HT1080 (cell line): ENCODE data around the gene ATP11A. TPM values are rescaled to one million over a fixed set of nuclear protein-coding genes. Genes with fewer than 3 reads are reported as not detected.

Source experiments
- DNase-seq: peaks from one replicate; pipeline ENCODE4 v3.0.0-alpha.2; 2015; ENCODE audit warnings: low read depth
- total RNA-seq: library from RNA; depleted of rRNA; stranded (reverse); fragments of >200 nt; shearing (Covaris generic); gene quantifications from 2 replicates; pipeline ENCODE4 v1.2.3, GENCODE V29; 2014

Gene ATP11A
- total RNA-seq, 1 experiment from 2014 or later = 7.7 TPM

DNA sequence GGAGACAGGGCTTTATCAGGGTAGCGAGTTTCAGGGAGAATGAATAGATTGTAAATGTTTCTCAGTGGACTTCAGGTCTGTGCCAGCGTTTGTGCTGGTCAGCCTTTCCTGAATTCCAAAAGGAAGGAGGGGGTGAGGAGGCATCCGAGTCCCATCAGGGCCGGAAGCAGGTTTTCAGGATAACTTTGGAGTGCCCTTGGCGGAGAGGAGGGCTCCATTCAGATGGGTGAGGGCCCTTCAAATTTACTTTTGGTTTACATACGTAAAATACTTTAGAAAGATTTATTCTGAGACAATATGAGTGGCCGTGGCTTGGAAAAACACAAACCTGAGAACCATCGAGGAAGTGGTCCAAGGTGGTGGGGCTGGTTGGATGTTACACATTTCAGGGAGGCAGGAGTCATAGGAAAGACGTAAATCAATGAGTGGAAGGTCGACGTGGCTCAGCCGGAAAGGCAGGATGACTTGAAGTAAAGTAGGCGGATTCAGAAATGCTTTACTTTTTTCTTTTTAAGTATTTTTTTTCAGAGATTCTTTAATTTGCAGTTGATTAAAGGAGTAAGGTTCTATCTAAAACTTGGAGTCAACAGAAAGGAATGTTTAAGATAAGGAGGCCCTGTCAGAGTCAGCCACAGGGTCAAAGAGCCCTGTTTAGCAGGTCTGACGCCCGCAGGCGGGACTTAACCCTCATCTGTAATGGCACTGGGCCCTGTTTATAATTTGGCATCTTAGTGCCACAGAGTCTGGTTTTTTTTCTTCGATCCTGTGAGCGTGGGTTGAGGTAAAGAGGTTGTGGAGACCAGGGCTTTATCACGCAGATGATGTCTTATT lies 32.8 kb downstream of the ATP11A start:
- DNase-seq = peak; percentile 87

DNA sequence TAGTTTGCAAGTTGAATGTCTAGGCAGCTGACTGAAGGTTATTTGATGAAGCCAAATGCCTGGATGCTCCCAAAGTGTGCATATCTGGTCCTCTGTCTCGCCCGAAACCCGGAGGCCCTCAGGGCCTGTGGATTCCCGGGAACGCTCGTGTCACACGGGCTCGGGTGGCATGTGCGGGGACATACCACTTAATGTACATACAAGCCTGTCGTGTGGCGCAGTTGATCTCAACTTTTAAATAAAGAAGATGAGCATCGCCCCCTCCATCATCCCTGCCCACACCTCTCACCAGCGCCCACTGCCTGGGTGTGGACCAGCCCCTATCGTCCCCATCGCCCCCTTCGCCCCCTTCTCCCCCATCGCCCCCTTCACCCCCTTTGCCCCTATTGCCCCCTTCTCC lies 33.9 kb downstream of the ATP11A start:
- DNase-seq = no peak

DNA sequence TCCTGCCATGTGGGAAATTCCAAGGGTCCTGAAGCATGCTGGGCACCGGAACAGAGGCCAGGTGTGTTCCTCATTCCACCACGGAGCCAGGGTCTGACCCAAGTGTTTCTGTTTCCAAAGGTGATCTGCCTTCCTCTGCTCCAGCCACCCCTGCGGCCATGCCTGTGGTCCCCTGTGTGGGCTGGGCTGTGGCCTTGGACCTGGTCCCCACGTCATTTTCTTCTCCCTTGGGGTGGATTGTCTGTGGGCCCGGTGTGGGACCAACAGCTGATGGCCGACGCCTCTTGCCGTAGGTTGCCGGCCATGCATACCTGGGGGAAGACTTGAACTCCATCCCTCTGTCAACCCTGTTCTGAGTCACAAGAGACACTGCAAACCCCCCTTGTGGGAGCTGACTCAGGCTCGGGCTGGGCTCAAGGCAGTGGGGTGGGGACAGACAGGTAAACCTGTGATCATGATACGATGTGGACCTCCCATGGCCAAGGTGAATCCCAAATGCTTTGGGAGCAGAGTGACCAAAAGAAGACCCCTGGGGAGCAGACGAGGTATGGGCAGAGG lies 35.0 kb downstream of the ATP11A start:
- DNase-seq = no peak

DNA sequence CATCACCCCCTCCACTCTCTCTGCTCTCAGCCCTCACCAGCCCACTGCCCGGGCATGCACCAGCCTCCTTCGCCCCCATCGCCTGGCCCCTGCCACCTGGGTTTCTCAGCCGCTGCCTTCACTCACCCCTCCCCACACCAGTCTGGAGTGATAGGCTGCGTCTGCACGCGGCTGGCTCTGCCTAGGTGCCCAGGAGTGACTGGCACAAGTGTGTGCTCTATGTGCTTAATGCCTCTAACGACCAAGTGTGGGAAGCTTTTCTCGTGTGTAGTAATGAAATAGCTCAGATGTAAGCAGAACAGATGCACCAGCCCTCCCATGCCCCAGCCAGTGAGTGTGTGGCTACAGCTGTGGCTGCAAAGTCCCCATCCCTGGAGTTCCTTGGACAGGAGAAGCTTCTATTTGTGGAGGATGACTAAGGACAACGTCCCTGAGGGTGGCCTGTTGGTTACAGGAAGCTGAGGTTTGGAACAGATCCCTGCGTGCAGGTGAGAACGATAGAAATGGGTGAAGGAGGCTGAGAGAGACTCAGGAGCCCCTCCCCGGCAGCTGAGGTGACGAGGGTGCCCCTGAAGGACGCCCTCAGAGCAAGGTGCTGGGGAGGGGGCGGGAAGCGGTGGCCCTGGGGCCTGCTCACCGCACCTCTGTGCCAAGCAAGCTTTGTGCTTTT lies 35.6 kb downstream of the ATP11A start:
- peak; percentile 72 for DNase-seq

DNA sequence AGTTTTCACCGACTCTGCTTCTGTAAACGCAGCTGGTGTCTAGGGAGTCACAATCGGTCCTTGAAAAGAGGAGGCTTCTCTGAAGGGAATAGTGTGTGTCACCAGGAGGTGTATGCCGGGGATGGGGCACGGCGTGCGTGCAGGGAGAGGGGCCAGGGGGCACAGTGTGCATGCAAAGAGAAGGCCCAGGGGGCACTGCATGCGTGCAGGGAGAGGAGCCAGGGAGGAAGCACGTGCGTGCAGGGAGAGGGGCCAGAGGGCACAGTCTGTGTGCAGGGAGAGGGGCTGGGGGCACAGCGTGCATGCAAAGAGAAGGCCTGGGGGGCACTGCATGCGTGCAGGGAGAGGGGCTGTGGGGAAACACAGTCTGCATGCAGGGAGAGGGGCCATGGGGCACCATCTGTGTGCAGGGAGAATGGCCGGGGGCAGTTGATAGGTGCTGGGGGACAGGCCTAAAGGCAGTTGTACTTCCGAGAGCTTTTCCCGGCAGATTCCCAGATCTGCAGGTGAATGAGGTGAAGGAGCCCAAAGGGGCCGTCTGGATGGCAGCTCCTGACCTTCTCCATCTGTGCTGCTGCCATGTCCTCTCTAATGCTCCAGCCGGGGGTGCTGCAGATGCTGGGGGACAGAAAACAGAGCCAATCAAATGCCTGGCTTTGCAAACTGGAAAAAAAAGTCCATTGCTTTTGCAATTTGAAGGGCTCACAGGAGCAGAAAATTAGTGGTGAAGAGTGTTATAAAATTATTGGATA lies 36.4 kb downstream of the ATP11A start:
- no peak for DNase-seq

DNA sequence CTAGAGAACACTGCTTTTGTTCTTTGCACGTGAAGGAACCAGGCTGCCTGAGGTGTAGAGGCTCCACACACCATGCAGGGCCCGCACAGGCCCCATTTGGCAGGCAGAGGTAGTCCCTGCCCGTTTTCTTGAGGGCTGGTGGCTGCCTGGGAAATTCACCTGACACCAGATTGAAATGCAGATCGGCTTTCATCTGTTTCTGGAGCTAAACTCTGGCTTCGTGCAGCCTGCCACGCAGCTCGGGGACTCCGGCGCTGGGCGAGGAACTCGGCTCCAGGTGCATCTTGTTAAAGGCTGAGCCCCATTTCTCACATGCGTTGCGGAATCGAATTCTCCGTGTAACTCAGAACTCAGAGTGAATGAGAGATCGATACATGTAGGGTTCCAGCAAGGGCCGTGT lies 37.7 kb downstream of the ATP11A start:
- DNase-seq = no peak

DNA sequence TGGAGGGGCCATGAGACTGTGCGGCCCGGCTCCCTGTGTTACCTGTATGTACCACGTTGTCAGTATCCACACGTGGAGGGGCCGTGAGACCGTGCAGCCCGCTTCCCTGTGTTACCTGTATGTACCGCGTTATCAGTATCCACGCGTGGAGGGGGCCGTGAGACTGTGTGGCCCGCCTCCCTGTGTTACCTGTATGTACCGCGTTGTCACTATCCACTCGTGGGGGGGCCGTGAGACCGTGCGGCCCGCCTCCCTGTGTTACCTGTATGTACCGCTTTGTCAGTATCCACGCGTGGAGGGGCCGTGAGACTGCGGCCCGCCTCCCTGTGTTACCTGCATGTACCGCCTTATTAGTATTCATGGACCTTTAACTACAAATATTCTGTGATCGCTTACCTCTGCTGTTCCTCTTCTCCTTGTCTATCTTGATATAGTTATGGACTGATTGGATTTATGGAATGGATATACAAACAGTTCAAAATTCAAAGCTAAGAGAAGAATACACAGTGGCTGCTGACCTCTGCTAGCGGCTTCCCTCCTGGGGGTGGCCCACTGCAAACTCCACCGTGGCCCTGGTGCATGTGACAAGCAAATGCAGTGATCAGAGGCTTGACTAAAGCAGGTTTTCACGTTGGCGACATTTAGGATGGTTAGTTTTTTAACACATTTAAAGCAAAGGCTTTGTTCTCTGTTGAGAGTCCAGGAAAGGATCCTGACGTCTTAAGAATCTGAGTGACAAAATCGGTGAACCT lies 38.7 kb downstream of the ATP11A start:
- no peak for DNase-seq

DNA sequence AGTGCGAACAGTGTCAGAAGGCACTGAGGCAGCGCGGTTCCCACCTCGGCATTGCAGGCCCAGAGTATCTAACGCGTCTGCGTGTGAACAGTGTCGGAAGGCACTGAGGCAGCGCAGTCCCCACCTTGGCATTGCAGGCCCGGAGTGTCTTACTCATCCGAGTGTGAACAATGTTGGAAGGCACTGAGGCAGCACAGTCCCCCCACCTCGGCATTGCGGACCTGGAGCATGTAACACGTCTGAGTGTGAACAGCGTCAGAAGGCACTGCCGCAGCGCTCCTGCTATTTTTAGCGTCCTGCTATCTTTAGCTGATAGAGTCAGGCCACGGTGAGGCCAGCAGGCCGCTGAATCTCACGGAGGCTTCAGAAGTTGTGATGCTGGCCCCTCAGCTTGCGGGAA lies 39.6 kb downstream of the ATP11A start:
- DNase-seq = no peak

DNA sequence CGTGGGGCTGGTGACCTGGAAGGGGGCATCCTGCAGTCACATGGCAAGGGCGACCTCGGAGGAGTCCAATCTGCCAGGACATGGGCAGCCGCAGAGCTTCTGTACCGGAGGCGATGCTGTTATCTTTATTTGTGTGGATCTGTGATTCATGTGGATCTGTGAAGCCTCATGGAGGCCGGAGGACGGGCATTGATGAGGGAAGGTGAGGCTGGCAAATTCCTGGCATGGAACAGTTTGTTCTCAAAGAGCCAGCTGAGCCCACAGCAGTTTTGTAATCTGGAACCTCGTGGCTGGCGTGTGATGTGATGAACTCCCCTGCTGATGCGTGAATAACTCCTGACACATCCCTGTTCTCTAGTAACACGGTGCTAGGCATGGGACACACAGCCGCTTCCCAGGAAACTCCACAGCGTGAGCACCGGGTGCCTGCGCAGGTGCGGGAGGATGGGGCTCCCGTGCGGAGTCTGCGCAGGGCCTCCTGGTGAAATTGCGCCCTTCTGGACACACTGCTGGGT lies 40.4 kb downstream of the ATP11A start:
- no peak for DNase-seq

DNA sequence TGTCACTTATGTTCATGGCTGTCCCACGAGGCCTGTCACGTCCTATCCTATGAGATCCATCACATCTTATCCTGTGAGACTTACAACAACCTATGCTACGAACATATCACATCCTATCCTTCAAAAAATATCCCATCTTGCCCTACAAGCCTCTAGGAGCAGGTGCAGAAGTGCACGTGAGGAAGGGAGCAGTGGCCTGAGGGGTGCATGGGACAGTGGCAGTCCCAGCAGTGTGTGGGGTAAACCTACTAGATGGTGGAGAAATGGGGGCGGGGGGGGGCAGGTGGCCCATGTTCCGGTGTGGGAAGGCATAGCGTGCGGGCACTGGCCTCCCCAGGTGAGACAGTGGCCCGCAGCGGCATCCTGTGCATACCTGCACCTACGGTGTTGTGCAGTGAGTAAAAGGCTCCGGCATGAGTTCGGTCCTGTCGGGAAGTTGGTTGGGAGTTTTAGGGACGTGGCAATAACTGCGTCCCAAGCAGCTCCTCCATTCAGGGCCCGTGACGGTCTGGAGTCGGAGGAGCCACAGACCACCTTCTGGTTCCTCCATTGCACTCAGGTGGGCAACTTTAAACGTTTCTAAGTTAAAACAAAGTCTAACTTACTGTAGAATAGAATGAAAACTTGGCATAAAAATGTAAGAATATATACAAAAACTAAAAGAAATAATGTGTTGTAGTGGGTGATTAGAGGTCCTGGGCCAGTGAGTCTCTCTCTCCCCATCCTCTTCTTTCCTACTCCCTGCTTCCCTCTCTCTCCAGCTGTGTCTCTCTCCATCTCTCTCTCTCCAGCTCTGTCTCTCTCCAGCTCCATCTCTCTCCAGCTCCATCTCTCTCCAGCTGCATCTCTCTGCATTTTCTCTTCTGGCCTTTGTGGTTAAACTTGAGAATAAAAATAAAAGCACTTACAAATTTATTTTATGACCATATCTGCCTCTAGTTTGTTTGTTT lies 42.1 kb downstream of the ATP11A start:
- DNase-seq = no peak

DNA sequence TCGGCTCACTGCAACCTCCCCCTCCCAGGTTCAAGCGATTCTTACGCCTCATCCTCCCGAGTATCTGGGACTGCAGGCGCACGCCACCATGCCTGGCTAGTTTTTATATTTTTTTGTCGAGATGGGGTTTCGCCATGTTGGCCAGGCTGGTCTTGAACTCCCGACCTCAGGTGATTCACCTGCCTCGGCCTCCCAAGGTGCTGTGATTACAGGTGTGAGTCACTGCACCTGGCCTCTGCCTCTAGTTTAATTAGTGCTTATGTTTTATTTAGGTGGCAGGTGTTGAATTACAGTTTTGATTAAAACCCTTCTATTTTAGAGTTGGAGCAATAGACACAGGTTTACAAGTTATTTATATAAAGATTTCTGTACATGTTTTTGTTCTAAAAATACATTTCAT lies 42.8 kb downstream of the ATP11A start:
- DNase-seq = no peak

DNA sequence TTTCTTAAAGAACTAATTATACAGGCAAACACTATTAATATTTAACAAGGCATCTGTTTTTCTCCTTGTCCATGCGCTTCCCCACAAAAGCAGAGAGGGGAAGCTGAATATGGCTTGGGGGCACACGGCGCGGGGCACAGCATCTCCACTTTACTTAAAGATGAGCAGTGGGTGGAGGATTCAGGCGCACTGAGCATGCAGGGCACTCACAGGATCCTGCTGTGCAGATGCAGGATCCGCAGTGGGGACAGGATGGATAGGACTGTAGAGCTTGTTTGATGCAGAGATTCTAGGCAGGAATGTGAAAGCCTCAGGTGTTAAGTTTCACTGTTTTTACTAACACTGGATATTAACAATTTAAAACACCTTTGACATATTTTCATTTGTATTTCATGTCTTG lies 43.3 kb downstream of the ATP11A start:
- DNase-seq = no peak

DNA sequence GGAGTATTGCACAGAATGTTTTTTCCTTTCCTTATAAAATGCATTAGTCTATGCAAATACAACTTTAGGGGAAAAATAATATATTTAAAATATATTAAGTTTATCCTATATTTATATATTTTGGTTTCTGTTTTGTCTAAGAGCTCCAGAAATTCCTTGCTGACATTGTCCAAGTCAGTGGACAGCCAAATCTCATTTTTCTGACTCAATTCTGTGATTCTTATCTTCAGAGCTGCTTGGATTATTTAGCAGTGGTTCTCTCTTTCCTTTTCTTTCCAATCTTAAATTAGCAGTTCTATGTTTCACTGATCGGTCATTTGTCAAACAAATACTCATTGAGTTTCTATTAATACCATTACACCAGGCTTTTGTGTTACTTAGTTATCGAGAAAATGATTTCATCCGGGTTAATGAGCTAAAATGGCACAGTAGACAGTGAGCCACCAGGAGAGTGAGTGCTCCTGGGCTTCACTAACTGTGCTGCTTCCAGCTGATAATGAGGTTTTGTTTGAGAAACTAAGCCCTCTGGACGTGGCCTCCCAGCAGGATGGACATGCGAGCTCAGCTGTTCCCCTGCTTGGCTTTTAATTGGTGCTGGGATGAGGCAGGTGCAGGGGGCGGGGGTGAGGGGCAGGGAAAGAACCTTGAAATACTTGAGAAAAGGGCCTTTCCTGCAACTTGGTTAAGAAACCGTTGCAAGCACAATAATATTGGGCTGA lies 44.0 kb downstream of the ATP11A start:
- no peak for DNase-seq

DNA sequence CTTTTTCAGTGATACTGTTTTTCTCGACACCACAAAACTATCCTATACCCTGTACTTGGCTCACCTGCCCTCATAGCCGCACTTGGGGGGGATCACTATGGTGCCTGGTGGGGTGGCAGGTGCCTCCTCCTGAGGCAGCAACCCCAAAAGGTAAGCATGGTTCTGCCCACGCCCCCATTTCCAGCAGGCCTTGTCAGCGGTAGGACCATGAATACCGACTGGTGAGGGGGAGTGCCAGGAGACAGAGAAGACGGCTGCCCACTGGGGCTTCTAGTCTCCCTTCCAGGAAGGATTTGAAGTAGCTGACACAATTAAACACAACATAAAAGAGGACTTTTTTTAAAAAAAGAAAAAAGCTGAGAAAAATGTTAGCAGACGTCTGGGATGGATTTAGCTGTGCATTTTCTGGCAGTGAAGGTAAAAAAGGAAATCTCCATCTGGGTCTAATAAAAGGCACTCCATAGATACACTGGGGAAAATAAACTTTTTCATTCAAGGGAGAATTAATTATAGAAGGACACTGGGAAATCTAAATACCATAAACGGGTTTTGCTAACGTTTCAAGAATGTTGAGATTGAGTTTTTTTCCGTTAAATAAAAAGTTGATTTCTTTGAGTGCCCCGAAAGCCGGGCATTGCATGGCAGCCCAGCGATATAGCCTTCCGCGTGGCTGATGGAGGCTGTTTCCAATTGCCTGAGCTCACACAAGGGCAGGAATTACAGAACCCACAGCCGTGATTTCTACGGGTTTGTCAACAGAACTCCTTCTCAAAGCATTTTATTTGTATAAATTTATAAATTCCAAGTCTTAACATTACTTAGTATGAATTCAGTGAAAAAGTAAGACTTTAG lies 45.1 kb downstream of the ATP11A start:
- DNase-seq = no peak

DNA sequence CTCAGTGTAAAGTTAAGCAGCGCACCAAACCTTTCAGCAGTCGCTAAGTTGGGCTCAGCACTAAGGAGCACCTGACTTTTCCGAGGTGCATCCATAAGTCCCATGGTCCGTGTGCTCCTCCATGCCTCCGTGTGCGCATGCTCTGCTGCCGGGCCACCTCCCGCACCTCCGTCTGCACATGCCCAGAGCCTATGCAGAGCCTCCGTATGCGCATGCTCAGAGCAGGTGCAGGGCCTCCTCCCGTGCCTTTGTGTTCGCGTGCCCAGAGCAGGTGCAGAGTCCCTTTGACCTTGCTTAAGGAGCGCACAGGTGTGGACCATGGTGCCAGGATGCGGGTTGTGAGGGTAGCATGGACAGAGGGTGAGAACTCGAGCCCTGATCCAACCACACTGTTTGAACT lies 46.0 kb downstream of the ATP11A start:
- DNase-seq = no peak

DNA sequence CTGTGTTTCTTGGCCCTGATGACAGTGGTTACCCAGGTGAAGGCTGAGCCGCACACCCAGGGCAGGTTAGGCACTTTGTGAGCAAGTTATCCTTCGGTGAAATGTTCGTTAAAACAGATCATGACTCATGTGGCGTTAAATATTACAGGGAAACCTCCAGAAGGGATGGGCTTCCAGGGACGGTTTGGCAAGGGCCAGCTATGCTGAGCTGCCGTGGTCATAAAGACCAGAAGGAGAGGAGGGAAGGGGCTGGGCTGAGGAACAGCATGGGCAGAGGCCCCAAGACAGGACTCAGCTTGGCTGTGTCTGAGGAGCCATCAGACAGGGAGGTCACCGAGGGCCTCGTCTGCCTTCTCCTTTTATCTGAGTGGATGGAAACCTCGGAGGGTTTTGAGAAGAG lies 47.5 kb downstream of the ATP11A start:
- no peak for DNase-seq

DNA sequence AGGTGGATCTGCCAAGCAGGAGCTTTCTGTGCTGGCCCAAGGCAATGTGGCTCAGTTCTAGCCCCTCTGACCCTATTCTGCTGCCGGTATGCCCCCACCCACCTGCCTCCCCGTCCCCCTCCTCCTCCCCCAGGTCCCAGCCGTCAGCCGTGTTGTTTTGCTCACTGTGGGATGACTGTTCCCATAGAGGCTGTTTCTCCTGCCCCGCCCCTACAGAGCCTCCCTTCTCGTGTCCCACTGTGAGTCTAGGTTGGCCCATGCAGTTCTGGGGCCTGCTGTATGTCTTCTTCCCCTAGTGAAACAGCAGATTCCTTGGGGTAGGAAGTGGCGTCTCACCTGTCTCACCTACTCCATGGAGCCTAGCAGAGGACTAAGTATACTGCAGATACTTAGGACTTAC lies 48.8 kb downstream of the ATP11A start:
- no peak for DNase-seq

DNA sequence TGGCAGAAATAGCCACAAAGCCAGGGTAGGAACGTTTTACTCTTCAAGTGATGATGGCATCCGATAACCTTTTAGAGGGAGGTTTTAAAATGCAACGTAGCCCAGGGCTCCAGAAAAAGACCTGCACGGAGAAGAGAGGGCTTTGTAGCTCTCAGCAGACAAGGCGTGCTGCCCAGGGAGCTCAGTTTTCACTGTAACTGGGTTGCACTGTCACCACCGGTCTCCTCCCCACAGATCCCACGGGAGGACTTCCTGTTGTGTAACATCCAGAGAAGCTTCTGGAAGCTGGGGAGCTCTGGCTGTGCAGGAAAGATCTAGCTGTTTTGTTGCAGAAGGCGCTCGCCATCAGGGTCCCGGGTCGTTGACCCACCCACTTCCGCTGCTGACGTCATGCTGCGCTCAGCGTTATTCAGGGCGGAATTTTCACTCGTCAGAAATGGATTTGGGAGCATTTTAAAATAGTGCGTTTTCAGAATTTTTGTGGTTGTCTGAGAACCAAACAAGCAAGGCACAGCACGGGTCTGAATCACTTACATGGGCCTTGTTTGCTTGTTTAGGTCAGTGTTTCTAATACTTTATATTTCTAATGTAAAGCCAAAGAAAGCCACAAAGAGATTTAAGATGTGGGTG lies 50.8 kb downstream of the ATP11A start:
- peak; percentile 82 for DNase-seq
